GM23248 (cell line): ENCODE measurements around the gene PSME1. TPM values are rescaled to one million over a fixed set of nuclear protein-coding genes. Genes with fewer than 3 reads are reported as not detected.

Experiments used
- DNase-seq: peaks from one replicate; pipeline ENCODE4 v3.0.0-alpha.2; 2015
- H2AFZ ChIP-seq: fragments of 200-600 bp; sonication (generic); 2 replicates; pipeline ENCODE4 v1.6.1; 2016; ENCODE audit warnings: antibody characterized with exemption
- H3F3A ChIP-seq: fragments of 200-600 bp; sonication (generic); 2 replicates; pipeline ENCODE4 v1.6.1; 2016; ENCODE audit warnings: mild to moderate bottlenecking, antibody characterized with exemption, mixed run types; ENCODE audit not compliant: insufficient read depth
- H3K27ac ChIP-seq: fragments of 200-600 bp; sonication (generic); 2 replicates; pipeline ENCODE4 v1.5.1; 2016; ENCODE audit warnings: mild to moderate bottlenecking
- H3K27me3 ChIP-seq: fragments of 200-600 bp; sonication (generic); replicated peaks from 2 replicates; pipeline ENCODE4 v1.6.1; 2016; ENCODE audit warnings: mild to moderate bottlenecking; ENCODE audit not compliant: insufficient read depth
- H3K36me3 ChIP-seq: fragments of 200-600 bp; sonication (generic); 2 replicates; pipeline ENCODE4 v1.6.1; 2016; ENCODE audit warnings: low read depth, mild to moderate bottlenecking
- H3K4me1 ChIP-seq: fragments of 200-600 bp; sonication (generic); 2 replicates; pipeline ENCODE4 v1.6.1; 2016; ENCODE audit warnings: mild to moderate bottlenecking; ENCODE audit not compliant: insufficient read depth
- H3K4me2 ChIP-seq: fragments of 200-600 bp; sonication (generic); one replicate; pipeline ENCODE4 v1.6.1; 2016; ENCODE audit warnings: mild to moderate bottlenecking; ENCODE audit not compliant: unreplicated experiment
- H3K4me3 ChIP-seq: fragments of 200-600 bp; sonication (generic); 2 replicates; pipeline ENCODE4 v1.5.1; 2016; ENCODE audit warnings: mild to moderate bottlenecking
- H3K79me2 ChIP-seq: fragments of 200-600 bp; sonication (generic); 2 replicates; pipeline ENCODE4 v1.6.1; 2016; ENCODE audit warnings: mild to moderate bottlenecking; ENCODE audit not compliant: insufficient read depth
- H3K9ac ChIP-seq: fragments of 200-600 bp; sonication (generic); 2 replicates; pipeline ENCODE4 v1.6.1; 2016; ENCODE audit warnings: mild to moderate bottlenecking
- H3K9me2 ChIP-seq: fragments of 200-600 bp; sonication (generic); 2 replicates; pipeline ENCODE4 v1.6.1; 2016; ENCODE audit warnings: mixed run types, mild to moderate bottlenecking, moderate library complexity; ENCODE audit not compliant: insufficient read depth
- H3K9me3 ChIP-seq: fragments of 200-600 bp; sonication (generic); one replicate; pipeline ENCODE4 v1.6.1; 2017; ENCODE audit warnings: low read depth
- H4K20me1 ChIP-seq: fragments of 200-600 bp; sonication (generic); 2 replicates; pipeline ENCODE4 v1.6.0; 2016; ENCODE audit not compliant: insufficient read depth
- EZH2 ChIP-seq: fragments of 200-600 bp; sonication (generic); IDR thresholded peaks from 2 replicates; pipeline ENCODE4 v1.6.1; 2018; ENCODE audit warnings: antibody characterized with exemption, mild to moderate bottlenecking; ENCODE audit not compliant: insufficient read depth, poor library complexity, severe bottlenecking
- EZH2phosphoT487 ChIP-seq: fragments of 200-600 bp; sonication (generic); IDR thresholded peaks from 2 replicates; pipeline ENCODE4 v1.6.1; 2018; ENCODE audit warnings: antibody characterized with exemption, moderate library complexity, mild to moderate bottlenecking, low read depth; ENCODE audit not compliant: insufficient read depth
- whole genome bisulfite sequencing, 2 experiments: methylation state at CpG; one replicate each; pipeline ENCODE4 v1.1.6; 2015 to 2017; ENCODE audit warnings: low lambda C conversion rate in 2 of 2, low coverage in 1 of 2; ENCODE audit errors: missing lambda C conversion rate in 2 of 2; 5-methylcytosine and 5-hydroxymethylcytosine counted together
- in situ Hi-C: fragments of 300-500 bp; cut with MboI; formaldehyde crosslinking; loops from 2 replicates; pipeline ENCODE4 v1.15.0; 2020
- polyA plus RNA-seq: library from polyadenylated mRNA; unstranded; fragments of >200 nt; fragmentation: Nextera tagmentation; extraction: Ambion mirVana; gene quantifications from 2 replicates; pipeline ENCODE4 v1.2.1, GENCODE V29; 2016
- total RNA-seq: library from RNA; depleted of rRNA; stranded (reverse); fragments of >200 nt; shearing (Covaris generic); gene quantifications from 2 replicates; pipeline ENCODE4 v1.2.3, GENCODE V29; 2014

PSME1 gene
- total and polyA plus RNA-seq, 2 experiments from 2014 or later = 58.9 to 144 TPM

GRCh38 chr14:24177041-24177825, 41.2 kb downstream of the PSME1 start:
- Histone ChIP-seq H3K4me1 (peaks cover 9% of the 10 kb centered on the region; the same call in 1 of the 2 replicates), H3K36me3 (peaks cover 28% of the 10 kb centered on the region; the same call in 1 of the 2 replicates), H3K79me2 (no peaks in the 10 kb centered on the region), H3K27me3 (no peaks in the 10 kb centered on the region), H3K9me3 (no peaks in the 10 kb centered on the region), H3K27ac (no peak overlapping the region), H3K9me2 (no peaks in the 10 kb centered on the region), H3F3A (peaks cover 22% of the 10 kb centered on the region), H3K4me3 (no peak overlapping the region), H4K20me1 (no peaks in the 10 kb centered on the region), H3K9ac (no peak overlapping the region), H2AFZ (no peak overlapping the region), H3K4me2 (no peak overlapping the region)
- 83 to 85% methylated on average over 10 to 12 of the region's 12 CpGs for WGBS, 2 experiments
- in situ Hi-C loops = no loop called here
- DNase-seq = no peak
- TF ChIP-seq EZH2 = no peak

DNA sequence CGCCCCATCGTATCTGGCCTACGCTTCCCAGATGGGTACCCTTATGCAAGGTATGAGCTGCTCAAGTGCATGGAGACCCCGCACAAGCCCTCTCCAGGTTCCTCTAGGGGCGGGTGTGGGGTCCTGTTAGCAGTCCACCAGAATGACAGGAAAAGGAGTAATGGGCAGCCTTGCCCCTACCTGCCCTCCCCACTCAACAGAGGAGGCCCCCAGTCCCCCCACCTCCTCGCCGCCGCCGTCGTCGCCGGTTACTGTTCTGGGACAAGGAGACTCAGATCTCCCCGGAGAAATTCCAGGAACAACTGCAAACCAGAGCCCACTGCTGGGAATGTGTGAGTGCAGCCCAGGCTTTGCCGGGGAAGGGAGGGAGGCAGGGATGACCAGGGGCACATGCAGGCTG, 41.9 kb downstream of the PSME1 start:
- Histone ChIP-seq H3K4me3 (no peak overlapping the region), H3K9me3 (no peaks in the 10 kb centered on the region), H3K4me2 (no peak overlapping the region), H3K4me1 (peaks cover 9% of the 10 kb centered on the region; the same call in 1 of the 2 replicates), H3K9me2 (no peaks in the 10 kb centered on the region), H3K36me3 (peaks cover 28% of the 10 kb centered on the region; the same call in 1 of the 2 replicates), H3K9ac (no peak overlapping the region), H4K20me1 (no peaks in the 10 kb centered on the region), H3K27me3 (no peaks in the 10 kb centered on the region), H3F3A (peaks cover 22% of the 10 kb centered on the region), H2AFZ (no peak overlapping the region), H3K79me2 (no peaks in the 10 kb centered on the region), H3K27ac (no peak overlapping the region)
- in situ Hi-C loops = no loop called here
- TF ChIP-seq EZH2phosphoT487 (no peak), EZH2 (no peak)
- 89 to 94% methylated on average over 14 of the region's 14 CpGs for WGBS, 2 experiments
- DNase-seq = no peak

- Histone ChIP-seq H3F3A (peaks cover 22% of the 10 kb centered on the region), H3K4me1 (peaks cover 9% of the 10 kb centered on the region; the same call in 1 of the 2 replicates), H3K36me3 (peaks cover 28% of the 10 kb centered on the region; the same call in 1 of the 2 replicates), H4K20me1 (no peaks in the 10 kb centered on the region), H3K27me3 (no peaks in the 10 kb centered on the region), H2AFZ (no peak overlapping the region), H3K9me2 (no peaks in the 10 kb centered on the region), H3K9me3 (no peaks in the 10 kb centered on the region), H3K27ac (no peak overlapping the region), H3K79me2 (no peaks in the 10 kb centered on the region), H3K4me2 (no peak overlapping the region), H3K4me3 (no peak overlapping the region), H3K9ac (no peak overlapping the region)
- no peak for DNase-seq
- TF ChIP-seq EZH2phosphoT487 = no peak
- TF ChIP-seq EZH2 = no peak
- in situ Hi-C loops = no loop called here
- 93% methylated on average over 12 of the region's 12 CpGs for WGBS, 2 experiments
These were observed 42.6 kb downstream of the PSME1 start for GRCh38 chr14:24178399-24179178.

- Histone ChIP-seq H3K9me3 (no peaks in the 10 kb centered on the region), H4K20me1 (no peaks in the 10 kb centered on the region), H3K4me3 (no peak overlapping the region), H3K27ac (peak overlapping the region; percentile 86), H3K9me2 (no peaks in the 10 kb centered on the region), H3K36me3 (peaks cover 28% of the 10 kb centered on the region; the same call in 1 of the 2 replicates), H3K4me2 (peak overlapping the region; percentile 21), H3K4me1 (peaks cover 9% of the 10 kb centered on the region; the same call in 1 of the 2 replicates), H2AFZ (no peak overlapping the region), H3K27me3 (no peaks in the 10 kb centered on the region), H3F3A (peaks cover 22% of the 10 kb centered on the region), H3K79me2 (no peaks in the 10 kb centered on the region), H3K9ac (peak overlapping the region; percentile 68)
- WGBS, 2 experiments = 83 to 87% methylated on average over 12 to 14 of the region's 14 CpGs
- in situ Hi-C loops = no loop called here
- no peak for DNase-seq
- no peak for TF ChIP-seq EZH2
- no peak for TF ChIP-seq EZH2phosphoT487
These were observed 43.4 kb downstream of the PSME1 start for GRCh38 chr14:24179294-24179960.
